G401.6 (cell line): Measurements from ENCODE around the gene SLC22A15.
"Not testable (repeated sequence)": the region's sequence is repeated elsewhere in the genome, so short reads cannot be mapped to it uniquely, and the experiment has no call there.

Experiments
- FAIRE-seq: peaks from 2 replicates; lab custom pipeline; 2012; peaks lifted over from hg19 to GRCh38; lab: Jason Lieb, UNC

Gene SLC22A15

DNA sequence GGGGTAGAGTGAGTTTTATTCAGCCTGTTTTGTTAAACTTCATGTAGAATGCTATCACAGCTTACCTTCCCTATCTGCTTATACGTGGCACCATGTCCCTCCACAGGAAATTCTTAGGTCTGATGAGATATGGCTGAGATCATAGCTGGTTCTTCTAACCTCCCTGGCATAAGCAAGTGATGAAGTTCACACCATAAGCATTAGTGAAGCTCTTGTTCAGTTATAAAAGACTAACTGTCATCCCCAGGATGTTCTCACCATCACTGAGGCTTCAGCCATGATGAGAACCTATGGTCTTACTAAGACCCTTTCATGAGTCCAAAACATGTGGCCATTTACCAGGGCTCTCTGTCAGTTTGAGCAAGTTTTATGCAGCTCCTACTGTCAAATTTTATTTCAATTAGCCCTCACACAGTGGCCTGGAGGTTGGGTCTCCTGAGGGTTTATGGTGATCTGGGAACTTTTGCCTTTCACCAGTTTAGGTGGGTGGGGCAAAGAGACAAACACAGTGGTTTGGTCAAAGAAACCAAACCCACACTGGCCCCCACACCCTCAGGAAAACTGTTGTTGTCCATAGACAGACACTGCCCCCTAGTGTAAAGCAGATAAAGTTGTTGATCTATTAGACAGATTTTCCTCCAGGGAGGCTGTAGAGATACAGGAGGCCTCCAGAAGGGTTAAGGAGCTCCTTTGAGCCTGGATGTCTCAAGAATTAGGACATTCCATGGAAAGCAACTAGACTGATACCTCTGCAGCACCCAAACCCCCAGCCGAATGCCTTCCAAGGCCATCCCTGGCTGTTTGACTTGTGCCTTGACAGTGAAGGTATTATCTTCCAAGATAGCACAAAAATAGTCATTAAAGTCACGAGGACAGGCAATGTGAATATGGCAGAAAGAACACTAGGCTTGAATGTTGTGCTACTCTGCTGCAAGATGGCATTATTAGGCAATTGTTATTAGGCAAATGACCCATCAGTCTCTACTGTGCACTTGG, 5.0 kb downstream of the SLC22A15 start:
- no peak for FAIRE-seq

DNA sequence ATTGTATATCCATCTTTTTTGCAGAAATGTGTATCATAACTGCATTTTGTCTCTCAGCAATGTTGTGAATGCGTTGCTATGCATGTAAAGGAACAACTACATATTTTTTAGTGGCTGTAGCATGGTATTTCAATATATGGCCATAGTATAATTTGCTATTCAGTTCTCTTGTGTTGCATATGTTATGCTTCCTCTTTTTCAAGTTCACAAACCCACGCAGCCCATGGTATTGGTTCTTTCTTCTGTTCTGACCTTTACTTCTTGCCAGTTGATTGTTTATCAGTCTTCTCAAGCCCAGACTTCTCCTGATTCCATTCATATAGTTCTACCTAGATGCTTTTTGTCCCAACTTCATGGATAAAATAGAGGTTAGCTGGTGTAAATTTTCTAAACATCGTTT, 6.1 kb downstream of the SLC22A15 start:
- FAIRE-seq: no peak

DNA sequence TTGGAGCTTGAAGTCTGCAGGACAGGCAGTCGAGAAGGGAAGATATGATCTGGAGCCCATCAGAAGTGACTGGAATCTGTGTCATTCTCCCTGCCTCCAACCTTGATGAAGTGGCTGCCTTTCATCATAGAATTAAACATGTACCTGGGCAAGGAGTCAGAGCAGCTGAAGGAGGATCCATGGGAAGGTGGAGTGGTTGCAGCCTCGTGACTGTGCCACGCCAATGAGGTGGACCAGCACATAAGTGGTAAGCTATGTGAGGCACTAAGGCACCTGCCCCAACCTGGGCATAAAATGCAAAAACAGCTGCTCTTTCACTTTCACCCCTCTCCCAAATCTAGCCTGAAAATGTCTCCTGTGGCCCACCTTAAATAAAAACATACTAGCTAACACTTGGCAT, 7.3 kb downstream of the SLC22A15 start:
- FAIRE-seq: no peak

DNA sequence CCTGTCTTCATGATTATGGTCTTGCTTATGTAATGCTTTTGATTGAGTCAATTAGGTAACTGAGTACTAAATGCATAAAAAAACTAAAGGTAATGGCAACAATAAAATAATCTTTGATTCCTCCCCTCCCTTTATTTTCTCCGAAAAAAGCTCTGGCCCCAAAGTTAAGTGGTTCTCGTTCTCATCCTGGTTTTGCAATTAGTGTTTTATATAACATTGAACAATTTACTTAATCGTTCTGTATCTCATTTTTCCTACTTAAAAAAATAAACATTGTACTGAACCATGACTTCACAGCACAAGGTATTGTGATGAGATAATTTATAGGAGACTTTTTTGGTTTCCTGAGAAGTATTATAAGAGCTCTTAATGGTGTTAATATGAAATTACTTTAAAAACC, 11.3 kb downstream of the SLC22A15 start:
- no peak for FAIRE-seq

DNA sequence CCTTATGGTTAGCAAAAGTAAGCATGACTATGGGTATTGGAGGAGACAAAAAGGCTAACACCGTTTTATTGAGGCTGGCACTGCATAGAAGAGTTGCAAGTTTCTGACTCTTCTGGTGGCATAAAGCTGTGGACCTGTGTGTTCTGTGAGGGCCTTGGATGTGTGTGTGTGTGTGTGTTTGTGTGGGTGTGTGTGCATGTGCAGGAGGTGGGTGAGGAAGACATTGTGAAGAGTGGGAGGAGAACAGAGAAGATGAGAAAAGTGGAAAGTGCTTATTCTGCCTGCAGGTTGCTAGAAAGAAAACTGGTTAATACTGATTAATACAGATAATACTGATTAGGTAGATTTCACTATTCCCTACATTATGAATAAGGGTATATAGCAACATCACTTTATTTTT, 12.6 kb downstream of the SLC22A15 start:
- no peak for FAIRE-seq

DNA sequence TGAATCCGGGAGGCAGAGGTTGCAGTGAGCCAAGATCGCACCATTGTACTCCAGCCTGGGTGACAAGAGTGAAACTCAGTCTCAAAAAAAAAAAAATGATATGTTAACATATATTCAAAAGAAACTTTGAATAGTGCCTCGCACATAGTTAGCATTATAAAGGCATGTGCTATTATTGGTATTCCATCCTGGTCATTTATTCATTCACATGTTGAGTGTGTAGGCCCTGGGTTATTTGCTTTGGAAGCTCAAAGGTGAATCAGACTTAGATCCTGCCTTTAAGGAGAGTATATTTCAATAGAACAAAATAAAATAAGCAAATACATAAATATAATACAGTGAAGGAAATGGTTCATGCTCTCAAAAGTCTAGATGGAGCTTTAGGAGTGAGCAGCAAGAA, 13.4 kb downstream of the SLC22A15 start:
- FAIRE-seq: no peak

DNA sequence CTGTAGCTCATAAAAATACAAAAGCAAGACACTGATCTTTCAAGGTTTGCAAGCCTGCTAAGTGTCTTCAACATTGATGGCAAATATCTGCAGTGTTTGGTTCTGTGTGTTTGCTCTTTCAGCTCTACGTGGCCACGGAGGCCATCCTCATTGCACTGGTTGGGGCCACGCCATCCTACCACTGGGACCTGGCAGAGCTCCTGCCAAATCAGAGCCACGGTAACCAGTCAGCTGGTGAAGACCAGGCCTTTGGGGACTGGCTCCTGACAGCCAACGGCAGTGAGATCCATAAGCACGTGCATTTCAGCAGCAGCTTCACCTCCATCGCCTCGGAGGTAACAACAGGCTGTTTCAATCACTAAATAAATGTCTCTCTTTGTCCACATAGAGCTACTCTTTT, 15.6 kb downstream of the SLC22A15 start:
- no peak for FAIRE-seq

DNA sequence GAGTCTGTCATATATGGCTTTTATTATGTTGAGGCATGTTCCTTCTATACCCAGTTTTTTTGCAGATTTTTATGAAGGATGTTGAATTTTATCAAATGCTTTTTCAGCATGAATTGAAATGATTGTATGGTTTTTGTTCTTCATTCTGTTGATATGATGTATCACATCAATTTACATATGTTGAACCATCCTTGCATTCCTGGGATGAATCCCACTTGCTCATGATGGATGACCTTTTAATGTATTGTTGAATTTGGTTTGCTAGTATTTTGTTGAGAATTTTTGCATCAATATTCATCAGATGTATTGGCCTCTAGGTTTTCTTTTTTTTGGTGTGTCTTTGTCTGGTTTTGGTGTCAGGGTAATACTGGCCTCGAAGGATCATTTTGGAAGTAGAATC, 21.6 kb downstream of the SLC22A15 start:
- FAIRE-seq: not testable (repeated sequence)

DNA sequence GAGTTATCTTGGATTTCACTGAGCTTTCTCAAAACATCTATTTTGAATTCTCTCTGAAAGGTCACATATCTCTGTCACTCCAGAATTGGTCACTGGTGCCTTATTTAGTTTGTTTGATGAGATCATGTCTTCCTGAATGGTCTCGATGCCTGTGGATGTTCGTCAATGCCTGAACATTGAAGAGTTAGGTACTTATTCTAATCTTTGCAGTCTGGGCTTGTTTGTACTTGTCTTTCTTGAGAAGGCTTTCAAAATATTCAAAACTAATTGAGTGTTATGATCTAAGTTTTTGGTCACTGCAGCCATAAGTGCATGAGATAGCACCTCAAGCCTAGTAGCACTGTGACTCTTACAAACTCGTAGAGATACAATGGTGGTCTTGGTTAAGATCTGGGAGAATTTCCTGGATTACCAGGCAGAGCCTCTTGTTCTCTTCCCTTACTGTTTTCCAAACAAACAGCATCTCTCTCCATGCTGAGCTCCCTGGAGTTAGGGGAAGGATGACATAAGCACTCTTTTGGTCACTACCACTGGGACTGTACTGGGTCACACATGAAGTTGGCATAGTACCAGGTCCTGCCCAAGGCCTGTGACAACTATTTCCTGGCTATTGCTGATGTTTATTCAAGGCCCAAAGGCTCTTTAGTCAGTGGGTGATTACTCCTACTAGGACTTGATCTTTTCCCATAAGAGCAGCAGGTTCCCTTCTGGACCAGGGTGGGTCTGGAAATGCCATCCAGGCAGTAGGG, 25.6 kb downstream of the SLC22A15 start:
- FAIRE-seq: no peak

DNA sequence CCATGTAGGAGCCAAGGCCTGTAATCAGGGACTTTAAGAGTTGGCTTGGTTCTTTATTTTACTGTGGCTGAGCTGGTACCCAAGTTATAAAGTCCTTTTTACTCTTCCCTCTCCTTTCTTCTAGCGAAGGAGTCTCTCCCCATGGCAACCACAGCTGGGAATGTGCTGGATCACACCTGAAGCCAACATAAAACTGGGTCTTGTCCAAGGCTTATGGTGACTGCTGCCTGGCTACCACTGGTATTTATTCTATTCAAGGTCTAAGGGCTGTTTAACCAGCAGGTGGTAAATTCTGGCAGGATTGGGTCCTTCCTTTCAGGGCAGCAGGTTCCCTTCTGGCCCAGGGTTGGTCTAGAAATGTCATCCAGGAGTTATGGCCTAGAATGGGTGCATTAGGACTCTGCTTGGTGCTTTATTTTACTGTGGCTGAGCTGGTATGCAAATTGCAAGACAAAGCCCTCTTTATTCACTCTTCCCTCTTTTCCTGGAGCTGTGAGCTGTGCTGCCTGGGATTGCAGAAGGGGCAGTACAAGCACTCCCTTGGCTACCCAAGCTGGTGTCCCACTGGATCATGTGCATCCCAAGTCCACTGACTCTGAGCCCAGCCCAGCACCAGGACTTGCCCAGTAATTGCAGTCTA, 26.6 kb downstream of the SLC22A15 start:
- no peak for FAIRE-seq

DNA sequence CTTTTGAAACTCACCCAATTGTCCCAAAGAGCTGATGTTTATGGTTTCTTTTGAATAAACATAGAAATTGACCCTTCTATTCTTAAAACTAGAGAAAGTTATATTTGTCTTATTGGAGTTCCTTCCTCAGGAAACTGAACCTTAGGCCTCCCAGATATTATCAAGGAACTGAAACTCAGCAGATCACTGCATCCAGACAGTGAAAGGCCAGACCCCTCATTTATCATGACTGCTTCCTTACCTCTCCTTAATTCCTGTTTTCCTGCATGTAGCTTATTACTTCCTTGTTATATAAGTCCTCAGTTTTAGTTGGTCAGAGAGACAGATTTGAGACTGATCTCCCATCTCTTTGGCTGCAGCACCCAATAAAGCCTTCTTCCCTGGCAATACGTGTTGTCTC, 27.5 kb downstream of the SLC22A15 start:
- FAIRE-seq: no peak

DNA sequence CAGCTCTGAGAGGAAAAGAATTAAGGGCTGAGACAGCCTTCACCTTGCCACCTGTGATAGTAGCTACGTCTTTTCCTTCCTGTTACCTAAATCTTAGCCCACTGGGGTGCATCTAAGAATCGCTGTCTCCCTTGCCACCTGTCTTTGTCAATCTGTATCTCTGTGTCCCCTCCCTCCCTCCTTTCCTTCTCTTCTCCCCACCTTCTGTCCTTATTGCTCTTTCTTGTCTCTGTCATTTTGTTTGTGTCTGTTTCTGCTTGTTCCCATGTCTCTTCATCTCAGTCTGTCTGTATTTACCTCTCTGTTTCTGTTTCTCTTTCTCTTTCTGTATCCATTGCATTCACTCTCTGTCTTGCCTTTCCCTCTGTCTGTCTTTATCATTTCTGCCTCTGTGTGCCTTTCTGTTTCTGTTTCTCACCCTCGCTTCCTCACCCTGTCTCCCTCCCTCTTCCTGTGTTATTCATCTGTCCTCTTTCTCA, 30.2 kb downstream of the SLC22A15 start:
- FAIRE-seq: no peak

DNA sequence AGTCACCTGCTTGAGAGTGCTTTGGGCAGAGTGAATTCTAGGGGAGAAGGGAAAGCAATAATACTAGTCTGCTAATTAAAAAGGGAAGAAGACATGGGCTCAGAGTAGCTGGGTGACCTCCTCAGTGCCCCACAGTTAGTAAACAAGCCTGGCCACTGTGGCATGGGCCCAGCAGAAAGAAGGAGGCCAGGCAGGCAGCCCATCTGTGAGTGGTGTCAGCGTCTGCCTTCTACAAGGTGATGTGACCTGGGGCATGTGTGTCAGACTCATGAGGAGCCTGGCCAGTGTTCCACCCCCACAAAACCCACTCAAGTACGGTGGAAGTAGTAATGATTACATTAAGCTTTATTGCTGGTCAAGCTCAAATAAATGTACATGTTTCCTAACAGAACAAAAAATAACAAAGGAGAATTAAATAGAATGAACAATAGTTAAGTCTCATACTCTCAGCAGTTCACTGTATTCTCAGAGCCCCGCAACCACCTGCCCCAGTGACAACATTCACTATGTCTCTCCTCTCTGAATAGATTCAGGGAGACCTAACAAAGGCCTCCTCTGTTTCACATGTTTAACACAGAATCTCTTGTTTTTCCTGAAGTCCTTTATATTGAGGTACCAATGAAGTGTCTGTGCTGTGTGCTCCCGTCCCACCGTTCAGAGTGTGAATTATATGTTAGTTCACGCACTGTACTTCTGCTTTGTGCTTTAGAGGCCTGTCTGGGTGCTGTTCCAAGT, 32.5 kb downstream of the SLC22A15 start:
- FAIRE-seq: no peak

DNA sequence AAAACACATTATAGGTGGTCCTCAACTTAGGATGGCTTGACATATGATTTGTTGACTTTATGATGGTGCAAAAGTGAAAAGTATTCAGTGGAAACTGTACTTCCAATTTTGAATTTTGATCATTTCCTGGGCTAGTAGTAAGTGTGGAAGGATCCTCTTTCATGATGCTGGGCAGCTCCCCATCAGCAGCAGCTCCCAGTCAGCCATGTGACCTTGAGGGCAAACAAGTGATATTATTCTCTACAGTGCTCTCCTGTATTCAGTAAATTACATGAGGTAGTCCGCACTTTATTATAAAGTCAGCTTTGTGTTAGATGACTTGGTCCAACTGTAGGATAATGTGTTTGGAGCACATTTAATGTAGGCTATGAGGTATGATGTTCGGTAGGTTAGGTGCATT, 36.4 kb downstream of the SLC22A15 start:
- FAIRE-seq: no peak

DNA sequence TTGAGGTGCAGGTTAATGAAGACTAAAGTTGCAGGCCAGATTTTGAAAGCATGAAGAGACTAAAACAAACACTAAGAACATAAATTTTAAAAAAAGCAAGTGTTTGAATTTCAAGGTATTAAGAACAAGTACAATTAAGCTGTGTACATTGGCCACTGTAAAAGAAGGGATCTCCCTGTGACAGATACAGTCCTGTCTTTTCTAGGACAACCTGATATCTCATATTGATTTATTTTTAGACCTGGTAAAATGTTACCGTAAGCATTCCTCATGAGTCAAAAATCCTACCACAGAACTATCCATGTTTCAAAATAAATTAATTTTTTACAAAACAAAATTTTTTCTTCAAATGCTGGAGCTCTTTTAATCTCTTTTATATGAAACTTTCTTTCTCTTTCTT, 39.4 kb downstream of the SLC22A15 start:
- no peak for FAIRE-seq

DNA sequence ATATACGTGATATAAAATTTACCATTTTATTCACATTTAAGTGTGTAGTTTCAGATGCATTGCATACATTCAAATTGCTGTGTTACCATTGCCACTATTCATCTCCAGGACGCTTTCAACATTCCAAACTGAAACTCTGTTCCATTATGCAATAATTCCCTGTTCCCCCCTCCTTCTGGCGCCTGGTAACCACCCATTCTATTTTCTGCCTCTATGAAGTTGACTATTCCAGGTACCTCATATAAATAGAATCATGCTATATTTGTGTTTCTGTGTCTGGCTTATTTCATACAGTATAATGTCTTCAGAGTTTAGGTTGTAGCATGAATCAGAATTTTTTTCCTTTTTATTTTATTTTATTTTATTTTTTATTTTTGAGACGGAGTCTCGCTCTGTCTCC, 41.7 kb downstream of the SLC22A15 start:
- no peak for FAIRE-seq

DNA sequence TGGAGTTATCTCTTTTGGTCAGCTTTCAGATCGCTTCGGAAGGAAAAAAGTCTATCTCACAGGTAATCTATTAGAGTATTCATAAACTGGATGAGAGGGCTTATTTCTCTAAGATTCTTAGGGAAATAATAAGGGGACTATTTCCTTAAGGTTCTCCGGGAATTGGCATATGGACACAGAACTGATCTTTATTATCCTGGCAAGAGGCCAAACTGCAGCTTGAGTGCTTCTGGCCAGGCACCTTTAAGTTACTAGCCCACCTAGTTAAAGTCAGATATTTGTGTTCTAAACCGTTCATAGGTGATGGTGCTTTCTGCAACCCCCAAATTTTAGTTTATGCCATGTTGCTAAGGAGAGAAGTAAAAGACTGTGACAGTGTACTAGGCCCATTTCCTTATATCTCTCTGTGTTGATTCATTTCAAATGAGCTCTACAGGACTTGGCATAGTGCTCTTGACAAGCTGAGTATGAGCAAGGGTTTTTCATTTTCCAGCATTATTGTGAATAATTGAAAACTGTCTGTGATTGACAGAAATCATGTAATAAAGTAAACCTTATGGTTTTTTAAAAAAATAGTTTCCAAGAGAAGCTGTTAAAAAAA, 43.4 kb downstream of the SLC22A15 start:
- FAIRE-seq: no peak

DNA sequence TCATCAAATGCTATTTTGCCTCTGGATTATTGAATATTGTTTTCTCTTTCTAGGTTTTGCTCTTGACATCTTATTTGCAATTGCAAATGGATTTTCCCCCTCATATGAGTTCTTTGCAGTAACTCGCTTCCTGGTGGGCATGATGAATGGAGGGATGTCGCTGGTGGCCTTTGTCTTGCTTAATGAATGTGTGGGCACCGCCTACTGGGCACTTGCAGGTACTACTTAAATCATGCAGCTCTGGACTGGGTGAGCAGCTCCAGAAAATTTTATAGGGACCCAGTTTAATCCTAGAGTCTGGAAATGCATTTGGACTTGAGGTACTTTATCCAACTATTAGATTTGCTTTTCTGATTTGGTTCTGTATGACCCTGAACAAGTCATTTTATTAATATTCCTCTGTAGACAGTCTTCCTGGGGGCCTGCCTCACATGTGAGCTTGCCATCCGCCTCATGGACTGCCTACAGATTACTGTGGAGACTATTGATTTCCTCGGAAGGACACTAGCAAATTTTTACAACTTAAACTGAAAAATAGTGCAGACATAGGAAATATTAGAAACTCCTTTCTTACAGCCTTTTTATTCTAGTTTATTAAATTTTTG, 44.5 kb downstream of the SLC22A15 start:
- FAIRE-seq: no peak

DNA sequence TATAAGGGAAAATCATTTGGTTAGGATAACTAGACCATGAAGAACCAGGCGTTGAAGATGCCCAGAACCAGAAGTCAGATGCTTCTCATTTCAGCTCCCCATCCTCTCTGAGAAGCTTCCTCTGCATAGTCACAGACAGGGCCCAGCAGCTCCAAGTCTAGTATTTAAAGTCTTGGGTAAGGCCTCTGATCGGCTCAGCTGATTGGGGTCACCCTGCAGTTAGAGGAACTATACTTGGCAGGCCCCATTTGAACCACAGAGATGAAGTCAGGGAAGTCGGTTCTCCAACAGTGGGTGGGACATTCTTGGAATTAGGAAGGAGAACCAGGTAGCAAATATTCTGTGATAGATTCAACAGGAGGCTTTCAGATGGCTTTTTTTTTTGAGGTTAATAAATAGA, 48.3 kb downstream of the SLC22A15 start:
- FAIRE-seq: no peak

DNA sequence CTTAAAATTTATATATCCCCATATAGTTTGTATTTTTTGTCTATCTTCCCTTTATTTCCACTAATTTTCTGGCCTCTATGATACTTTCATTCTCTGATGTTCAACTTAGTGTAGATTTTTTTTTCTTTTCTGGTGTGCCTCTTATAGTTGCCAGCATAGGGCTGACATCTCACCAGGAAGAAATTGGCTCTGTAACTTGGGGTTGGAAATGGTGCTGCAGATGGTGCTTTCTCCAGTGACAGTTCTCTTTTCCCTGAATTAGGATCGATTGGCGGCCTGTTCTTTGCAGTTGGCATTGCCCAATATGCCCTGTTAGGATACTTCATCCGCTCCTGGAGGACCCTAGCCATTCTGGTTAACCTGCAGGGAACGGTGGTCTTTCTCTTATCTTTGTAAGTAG, 50.3 kb downstream of the SLC22A15 start:
- no peak for FAIRE-seq

DNA sequence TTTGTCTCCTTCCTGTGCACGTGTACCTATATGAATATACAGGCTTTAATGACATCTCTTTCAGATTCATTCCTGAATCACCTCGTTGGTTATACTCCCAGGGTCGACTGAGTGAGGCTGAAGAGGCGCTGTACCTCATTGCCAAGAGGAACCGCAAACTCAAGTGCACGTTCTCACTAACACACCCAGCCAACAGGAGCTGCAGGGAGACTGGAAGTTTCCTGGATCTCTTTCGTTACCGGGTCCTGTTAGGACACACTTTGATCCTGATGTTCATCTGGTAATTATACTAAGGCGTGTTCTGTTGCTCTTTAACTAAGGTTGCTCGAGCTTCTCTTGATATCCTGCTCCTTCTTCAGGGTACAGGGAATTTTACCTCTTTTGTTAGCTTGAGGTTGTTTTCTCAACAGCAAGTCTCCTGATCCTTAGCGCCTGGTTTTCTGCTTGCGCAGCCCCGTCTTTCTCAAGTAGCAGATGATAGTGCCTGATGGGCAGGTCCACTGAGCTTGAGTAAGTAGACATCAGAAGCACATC, 55.1 kb downstream of the SLC22A15 start:
- FAIRE-seq: no peak
